Islet precursor cell (in vitro differentiated cells): ENCODE measurements around the gene NAV3.

Experiments
- DNase-seq: peaks from one replicate; pipeline ENCODE4 v3.0.0-alpha.2; 2018

The NAV3 gene

DNA sequence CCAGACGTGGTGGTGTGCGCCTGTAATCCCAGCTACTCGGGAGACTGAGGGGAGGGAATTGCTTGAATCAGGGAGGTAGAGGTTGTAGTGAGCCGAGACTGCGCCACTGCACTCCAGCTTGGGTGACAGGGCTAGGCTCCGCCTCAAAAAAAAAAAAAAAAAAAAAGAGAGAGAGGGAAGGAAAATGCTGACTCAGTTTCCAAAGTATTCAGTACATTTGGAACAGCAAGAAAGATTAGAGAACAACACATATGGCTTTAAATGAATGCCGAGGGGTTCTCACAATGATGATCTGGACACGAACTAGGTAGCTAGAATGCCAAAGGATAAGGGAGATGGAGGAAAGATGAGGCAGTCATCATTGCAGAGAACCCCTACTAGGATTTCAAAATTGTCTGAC is 97.4 kb downstream of the NAV3 start:
- DNase-seq, result no peak

DNA sequence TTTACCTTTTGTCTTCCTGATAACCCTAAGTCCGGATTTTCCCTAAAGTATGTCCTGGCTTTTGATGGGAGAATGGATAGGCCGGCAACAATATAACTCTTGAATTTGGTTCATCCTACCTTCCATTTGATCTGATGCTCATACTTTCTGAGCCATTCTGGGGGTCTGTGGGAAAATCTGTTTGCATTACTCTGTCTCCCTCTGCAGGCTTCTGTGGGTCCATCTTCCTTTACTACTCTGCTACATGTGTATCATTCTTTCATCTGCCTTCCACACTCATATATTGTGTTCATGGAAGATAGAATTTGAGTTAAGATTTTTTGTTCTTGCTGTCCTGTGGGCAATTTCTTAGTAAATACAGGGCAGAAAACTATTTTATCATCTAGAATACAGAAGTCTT is 101.5 kb downstream of the NAV3 start:
- DNase-seq, result no peak

DNA sequence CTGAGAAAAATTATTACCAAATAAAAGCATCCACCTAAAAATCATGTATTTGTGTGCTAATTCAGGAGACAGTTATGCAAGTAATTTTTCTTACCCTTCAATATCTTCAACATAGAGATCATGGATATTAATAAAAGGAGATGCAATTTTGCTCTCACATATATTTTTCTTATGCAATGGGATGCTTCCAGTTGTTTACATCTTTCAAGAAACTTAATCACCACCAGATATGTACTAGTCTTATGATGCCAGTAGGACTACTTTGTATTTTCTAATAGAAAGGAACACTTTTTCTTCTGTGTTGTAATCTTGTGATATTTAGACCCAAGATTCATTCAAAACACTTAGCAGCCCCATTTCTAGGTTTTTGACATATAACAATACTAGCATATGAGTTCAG is 107.6 kb downstream of the NAV3 start:
- DNase-seq, result no peak

GRCh38 chr12:77940011-77940423 is 109.3 kb downstream of the NAV3 start:
- DNase-seq, result peak; percentile 90

DNA sequence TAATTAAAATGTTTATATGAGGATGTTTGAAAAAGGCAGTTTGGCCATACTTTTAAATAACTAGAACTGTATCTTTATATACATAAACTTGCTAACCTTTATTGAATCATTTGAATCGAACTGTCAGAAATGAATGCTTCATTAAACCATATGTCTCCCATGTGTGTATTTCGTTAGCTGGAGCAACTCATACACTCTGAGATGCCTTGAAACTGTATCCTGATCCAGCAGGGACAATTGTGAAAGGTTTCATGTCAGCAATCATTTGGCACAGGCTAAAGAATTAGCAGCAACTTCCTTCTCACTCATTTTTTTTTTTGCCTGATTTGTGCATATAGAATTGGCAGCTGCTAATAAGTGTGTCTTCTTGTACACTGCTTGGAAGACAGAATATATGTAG is 109.9 kb downstream of the NAV3 start:
- DNase-seq, result no peak

DNA sequence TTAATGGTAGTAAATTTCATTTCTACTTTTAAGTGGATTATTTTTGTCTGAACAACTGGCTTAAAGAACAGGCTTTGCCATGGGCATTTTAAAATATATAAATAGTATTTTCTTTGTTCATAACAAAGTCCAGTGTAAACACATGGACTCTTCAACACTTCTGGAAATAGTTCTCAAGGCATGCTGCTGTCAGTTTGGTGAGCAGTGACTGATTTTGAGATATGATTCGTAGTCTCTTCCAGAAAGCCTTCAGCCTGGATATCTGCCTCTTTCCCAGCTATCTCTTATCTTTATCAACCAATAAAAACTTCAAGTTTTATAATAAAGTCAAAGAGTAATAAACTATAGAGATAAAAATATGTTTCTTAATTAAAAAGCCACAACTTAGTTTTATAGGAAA is 110.7 kb downstream of the NAV3 start:
- DNase-seq, result no peak

GRCh38 chr12:77943466-77943865 is 112.8 kb downstream of the NAV3 start:
- DNase-seq, result no peak

DNA sequence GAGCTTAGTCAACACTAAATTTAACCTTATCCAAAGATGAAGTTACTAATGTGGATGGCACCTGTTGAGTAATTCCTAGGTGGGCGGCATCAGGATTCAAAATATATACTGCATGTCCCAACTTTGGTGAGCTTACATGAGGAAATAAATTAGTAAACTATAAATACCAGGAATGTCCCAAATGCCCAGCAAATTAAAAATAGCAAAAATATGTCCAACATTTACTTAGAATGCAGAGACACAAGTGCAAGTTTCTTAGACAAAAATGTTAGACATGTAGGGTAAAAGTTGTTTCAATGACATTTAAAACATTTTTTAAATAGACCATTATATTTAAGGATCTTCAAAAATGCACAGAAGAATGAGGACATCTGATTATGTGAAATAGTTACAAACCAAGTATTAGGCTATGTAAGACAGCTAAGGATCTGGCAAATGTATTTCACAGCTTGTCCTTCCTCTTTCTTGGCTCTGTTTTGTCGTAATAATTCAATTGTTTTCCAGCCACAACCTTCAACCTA is 115.9 kb downstream of the NAV3 start:
- DNase-seq, result no peak

DNA sequence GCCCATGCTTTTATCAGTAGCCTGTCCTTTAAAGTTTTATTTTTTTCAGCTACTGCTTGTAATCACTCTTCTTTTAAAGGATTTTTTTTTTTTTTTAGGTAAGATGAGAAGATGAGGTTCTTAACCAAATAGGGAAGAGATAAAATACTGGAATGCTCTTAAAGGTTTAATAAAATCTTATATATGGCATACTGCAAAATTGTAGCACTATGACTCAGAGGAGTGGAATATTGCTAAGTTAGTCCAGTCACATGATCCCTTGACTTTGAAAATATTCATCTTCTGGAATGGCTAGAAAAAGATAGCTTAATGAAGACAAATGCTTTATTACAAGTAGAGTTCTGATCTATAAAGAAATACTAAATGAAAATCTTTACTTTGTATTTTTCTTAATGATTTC is 116.6 kb downstream of the NAV3 start:
- no peak for DNase-seq

- DNase-seq, result no peak
Measured at GRCh38 chr12:77947746-77948145, 117.1 kb downstream of the NAV3 start.

GRCh38 chr12:77949943-77950342 is 119.2 kb downstream of the NAV3 start:
- no peak for DNase-seq

GRCh38 chr12:77953528-77954205 is 123.0 kb downstream of the NAV3 start:
- DNase-seq, result peak; percentile 56

DNA sequence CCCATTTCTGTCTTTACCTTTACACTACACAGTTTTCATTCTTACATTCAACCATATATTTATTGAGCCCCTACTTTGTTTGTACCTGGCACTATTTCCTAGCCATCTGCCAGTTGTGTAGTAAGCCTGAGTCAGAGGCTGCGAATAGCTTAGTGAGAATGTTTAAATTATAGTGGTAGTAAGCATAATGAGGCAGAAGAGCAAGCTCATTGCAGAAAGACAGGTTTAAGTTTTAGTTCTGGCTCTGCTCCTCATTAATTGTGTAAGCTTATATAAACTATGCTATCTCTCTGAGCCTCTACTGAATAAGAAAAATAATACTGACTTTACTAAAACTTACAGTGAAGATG is 123.5 kb downstream of the NAV3 start:
- DNase-seq, result no peak

- DNase-seq, result no peak
Measured at GRCh38 chr12:77957062-77957461, 126.4 kb downstream of the NAV3 start.

DNA sequence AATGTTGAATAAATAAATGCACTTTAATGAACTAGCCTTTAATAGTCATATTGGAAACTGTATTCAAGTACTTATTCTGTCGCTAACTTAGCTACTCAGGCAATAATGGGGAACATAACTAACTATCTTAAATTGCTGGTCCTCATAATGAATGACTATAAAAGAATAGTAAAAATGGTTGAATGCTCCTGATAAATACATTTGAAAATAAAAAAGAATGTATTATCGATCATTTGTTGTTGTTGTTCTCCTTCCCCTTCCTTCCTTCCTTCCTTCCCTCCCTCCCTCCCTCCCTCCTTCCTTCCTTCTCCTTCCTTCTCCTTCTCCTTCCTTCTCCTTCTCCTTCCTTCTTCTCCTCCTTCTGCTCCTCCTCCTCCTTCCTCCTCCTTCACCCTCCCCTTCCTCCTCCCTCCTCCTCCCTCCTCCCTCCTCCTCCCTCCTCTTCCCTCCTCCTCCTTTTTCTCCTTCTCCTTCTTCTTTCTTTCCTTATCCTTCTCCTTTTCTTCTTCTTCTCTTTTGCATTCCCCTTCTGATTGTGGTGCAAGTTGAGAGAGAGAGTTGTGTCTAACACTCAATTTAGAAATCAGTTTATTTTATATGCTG is 133.0 kb downstream of the NAV3 start:
- DNase-seq, result no peak

DNA sequence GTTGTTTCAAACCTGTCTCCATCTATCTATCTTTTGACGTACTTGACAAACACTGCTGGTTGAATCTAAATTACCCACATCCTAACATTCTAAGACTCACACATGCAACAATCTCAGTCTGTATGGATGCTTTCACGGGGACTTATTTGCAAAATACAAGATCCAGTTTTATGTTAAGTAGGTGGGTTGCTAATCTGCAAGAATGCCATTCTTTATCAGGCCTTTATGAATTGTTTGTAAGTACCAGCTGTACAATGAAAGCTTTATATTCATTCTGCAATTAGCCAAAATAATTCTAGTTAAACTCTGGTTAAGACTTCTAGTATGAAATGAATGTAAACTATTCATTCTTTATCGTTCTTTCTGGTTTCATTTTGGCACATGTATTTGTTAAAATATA is 135.1 kb downstream of the NAV3 start:
- DNase-seq, result no peak

DNA sequence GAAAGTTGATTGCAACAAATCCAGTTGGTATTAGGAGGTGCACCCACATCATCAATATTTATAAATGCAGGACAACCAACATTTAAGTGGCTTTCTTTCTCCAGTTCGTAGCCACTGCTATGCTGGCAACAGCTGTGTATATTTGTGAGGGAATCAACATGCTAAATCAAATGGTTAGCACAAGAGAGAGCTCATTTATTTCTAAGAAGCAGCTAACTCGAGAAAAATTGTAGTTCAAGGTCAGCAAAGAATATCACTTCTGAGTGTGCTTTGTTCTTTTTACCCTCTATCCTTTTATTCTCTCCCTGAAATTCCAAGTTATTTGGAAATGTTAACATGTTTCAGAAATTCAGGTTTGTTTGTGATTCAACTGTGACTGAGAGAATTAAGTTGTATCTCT is 137.3 kb downstream of the NAV3 start:
- no peak for DNase-seq

- DNase-seq, result no peak
Measured at GRCh38 chr12:77968571-77968970, 137.9 kb downstream of the NAV3 start.

DNA sequence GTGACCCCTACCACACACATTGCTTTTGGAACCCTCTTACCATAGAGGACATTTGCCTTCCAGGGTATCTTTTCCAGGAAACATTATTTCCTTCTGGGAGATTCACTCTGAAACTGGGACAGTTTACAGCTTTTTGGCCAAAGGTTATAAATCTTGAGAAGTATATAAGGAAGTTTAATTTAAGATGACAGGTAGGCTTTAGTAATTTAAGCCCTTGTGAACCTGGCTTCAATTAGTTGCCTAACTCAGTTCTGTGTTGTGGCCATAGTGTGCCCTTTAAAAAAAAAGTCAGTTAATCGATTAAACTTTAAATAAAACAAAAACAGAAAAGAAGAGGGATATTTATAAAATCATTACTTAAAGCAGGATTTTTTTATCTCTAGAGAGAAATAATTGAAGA is 142.9 kb downstream of the NAV3 start:
- no peak for DNase-seq

GRCh38 chr12:77974645-77975044 is 144.0 kb downstream of the NAV3 start:
- DNase-seq, result no peak

DNA sequence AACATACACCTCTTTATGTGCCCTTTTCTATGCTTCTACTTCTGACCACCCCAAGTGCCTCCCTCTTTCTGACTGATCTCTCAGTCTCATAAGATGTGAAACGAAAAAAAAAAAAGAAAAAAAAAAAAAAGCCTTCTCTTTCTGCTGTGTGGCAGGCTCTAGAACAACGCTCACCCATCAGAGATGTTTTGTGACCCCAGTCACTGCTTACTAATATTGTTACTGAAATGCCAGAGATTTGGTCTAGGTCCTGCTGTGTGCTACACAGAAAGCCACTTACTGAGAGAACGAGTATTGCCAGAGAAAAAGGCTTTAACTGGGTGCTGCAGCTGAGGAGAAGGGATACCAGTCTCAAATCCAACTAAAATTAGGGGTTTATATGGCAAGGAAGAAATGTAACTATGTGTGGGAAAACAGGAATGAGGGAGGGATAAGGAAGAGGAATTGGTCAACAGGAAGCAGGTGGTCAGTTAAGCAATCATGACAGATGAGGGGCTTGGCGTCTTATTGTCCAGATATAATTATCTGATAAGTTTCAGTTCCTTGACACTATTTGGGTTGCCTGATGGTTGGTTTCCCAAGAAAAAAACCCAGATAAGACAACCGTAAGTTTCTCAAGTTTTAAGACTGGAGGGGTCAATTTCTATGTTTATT is 149.0 kb downstream of the NAV3 start:
- no peak for DNase-seq

GRCh38 chr12:77980782-77981181 is 150.1 kb downstream of the NAV3 start:
- DNase-seq, result no peak

- no peak for DNase-seq
Measured at GRCh38 chr12:77983859-77984258, 153.2 kb downstream of the NAV3 start.

DNA sequence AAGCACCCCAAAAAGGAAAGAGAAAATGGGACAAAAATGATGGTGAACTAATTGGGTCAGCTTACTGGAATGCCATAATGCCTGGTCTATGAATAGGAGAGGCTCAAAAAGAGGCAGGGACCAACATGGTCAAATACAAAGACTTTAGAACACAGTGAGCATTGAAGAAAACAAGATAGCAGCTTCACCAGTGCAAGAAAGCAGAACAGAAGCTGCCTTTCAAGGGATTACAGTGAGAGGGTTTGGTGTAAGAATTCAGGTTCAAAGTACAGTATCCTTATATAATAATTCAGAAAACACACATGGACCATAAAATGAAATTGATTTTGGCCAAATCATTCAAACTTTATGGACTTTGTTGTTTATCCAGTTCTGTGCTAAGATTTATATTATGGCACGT is 162.1 kb downstream of the NAV3 start:
- no peak for DNase-seq

DNA sequence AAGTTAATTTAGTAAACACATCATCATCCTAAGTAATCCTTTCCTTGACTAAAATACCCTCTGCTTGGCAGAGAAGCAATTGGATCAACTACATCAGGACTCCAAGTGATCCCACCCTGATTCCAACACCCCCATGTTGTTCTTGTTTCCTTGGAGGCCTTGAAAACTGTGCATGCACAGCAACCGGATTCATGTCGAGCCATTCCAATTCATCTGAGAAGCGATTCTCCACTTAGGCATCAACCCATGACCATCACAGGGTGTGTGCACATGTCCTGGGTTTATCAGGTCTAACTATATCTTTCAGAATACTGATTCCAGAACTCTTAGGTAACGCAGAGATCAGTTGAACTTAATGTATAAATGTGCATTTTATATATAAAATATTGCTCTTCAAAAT is 163.0 kb downstream of the NAV3 start:
- no peak for DNase-seq
